ENCODE data around the gene MYO9A. TPM values are rescaled to one million over a fixed set of nuclear protein-coding genes. Genes with fewer than 3 reads are reported as not detected.
A peak's percentile ranks its signal among the peaks of the same experiment; 100 is the strongest.

Gene MYO9A
- polyA plus RNA-seq (ENCODE audit: insufficient read length): 30.9 TPM

GRCh38 chr15:72118017-72118978 lies at the start of gene MYO9A, which contains the start of gene SENP8:
TSS of gene MYO9A (minus strand) at chr15:72118150. CDS start at chr15:72046563, 71,587 bp downstream.
TSS of gene SENP8 (plus strand) at chr15:72118403. CDS start at chr15:72139624, 21,221 bp downstream.
- peak; percentile 91 for DNase-seq (ENCODE audit: low read depth)

GRCh38 chr15:72167445-72167844 lies 49.5 kb upstream of the MYO9A start:
- DNase-seq (ENCODE audit: low read depth): no peak

- no peak for DNase-seq (ENCODE audit: low read depth)
Measured at GRCh38 chr15:72166716-72167417, 48.9 kb upstream of the MYO9A start.

GRCh38 chr15:72163719-72164118 lies 45.8 kb upstream of the MYO9A start:
- DNase-seq (ENCODE audit: low read depth): no peak

- DNase-seq (ENCODE audit: low read depth): no peak
Measured at GRCh38 chr15:72162569-72162968, 44.6 kb upstream of the MYO9A start.

- DNase-seq (ENCODE audit: low read depth): no peak
Measured at GRCh38 chr15:72161361-72162132, 43.6 kb upstream of the MYO9A start.

- no peak for DNase-seq (ENCODE audit: low read depth)
Measured at GRCh38 chr15:72160696-72161245, 42.8 kb upstream of the MYO9A start.

- DNase-seq (ENCODE audit: low read depth): no peak
Measured at GRCh38 chr15:72156928-72157327, 39.0 kb upstream of the MYO9A start.

GRCh38 chr15:72155635-72156616 lies 38.0 kb upstream of the MYO9A start:
- DNase-seq (ENCODE audit: low read depth): peak; percentile 75

GRCh38 chr15:72155003-72155621 lies 37.2 kb upstream of the MYO9A start:
- DNase-seq (ENCODE audit: low read depth): no peak

GRCh38 chr15:72154316-72154715 lies 36.4 kb upstream of the MYO9A start:
- DNase-seq (ENCODE audit: low read depth): no peak

- DNase-seq (ENCODE audit: low read depth): no peak
Measured at GRCh38 chr15:72153269-72154000, 35.5 kb upstream of the MYO9A start.

GRCh38 chr15:72147418-72147817 lies 29.5 kb upstream of the MYO9A start:
- no peak for DNase-seq (ENCODE audit: low read depth)

- DNase-seq (ENCODE audit: low read depth): no peak
Measured at GRCh38 chr15:72146934-72147333, 29.0 kb upstream of the MYO9A start.

- DNase-seq (ENCODE audit: low read depth): no peak
Measured at GRCh38 chr15:72146221-72146620, 28.3 kb upstream of the MYO9A start.

- DNase-seq (ENCODE audit: low read depth): no peak
Measured at GRCh38 chr15:72141171-72142084, 23.5 kb upstream of the MYO9A start.

- DNase-seq (ENCODE audit: low read depth): no peak
Measured at GRCh38 chr15:72140088-72140487, 22.1 kb upstream of the MYO9A start.

GRCh38 chr15:72139667-72140066 lies 21.7 kb upstream of the MYO9A start:
- DNase-seq (ENCODE audit: low read depth): no peak
